ENCODE data around the gene DCLK3.

The DCLK3 gene, protein sequence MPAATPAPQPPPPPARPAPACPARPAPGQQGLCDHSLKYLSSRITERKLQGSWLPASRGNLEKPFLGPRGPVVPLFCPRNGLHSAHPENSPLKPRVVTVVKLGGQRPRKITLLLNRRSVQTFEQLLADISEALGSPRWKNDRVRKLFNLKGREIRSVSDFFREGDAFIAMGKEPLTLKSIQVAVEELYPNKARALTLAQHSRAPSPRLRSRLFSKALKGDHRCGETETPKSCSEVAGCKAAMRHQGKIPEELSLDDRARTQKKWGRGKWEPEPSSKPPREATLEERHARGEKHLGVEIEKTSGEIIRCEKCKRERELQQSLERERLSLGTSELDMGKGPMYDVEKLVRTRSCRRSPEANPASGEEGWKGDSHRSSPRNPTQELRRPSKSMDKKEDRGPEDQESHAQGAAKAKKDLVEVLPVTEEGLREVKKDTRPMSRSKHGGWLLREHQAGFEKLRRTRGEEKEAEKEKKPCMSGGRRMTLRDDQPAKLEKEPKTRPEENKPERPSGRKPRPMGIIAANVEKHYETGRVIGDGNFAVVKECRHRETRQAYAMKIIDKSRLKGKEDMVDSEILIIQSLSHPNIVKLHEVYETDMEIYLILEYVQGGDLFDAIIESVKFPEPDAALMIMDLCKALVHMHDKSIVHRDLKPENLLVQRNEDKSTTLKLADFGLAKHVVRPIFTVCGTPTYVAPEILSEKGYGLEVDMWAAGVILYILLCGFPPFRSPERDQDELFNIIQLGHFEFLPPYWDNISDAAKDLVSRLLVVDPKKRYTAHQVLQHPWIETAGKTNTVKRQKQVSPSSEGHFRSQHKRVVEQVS

DNA sequence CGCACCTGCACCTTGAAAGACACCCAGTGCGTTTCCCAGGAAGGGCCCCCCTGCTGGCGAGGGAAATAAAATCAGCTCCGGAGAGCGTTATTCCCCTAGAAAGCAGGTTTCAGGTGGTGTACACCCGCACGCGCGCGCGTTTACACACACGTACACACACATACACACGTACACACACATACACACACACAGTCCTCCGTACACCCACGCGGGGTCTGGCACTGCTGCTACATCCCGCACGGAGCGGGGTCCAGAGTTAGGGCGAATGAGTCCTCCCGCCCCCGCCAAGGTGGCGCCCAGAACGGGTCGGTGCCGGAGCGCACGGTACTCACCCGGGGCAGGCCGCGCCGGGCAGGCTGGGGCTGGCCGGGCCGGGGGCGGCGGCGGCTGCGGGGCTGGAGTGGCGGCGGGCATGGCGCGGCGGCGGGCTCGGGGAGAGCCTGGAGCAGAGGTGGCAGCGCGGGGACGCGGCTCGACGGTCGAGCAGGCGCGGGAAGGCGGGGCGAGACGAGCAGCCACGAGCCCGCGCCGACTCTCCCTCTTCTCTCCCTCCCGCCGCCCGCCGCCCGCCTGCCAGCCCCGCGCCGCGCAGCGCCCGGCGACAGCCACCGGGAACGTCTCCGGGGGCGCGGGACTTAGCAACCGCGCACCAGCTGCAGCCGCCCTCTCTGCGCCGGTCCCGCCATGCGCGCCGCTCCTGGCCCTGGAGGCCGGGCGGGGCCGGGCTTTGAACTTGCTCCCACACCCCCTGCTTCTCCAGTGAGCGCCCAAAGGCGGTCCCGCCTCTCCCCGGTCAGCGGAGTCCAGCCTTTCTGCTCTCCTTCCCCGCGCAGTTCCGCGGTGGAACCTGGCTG is at the start of gene DCLK3:
Gene DCLK3 (minus strand): TSS at position 704 of the 854 bp plus-strand sequence. CDS start 290 bp downstream, at position 414.
- DNase-seq = no peak

DNA sequence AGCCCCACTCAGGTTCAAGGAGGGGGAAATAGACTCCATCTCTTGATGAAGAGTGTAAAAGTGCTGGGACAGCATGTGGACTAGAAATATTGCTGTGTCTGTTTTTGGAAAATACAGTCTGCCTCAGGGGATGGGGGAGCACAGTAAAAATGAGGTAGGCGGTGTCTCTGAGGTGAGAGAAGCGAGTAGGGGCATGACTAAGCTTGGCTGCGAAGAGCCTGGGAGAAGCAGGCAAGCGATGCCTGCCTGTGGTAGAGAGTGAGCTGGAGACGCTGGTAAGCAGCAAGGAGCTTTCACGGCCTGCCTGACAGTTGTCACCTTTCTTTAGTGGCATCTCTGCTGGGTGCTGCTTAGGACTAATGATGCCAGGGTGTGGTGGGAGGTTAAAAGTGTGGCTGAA is 49.0 kb upstream of the DCLK3 start:
- DNase-seq = no peak

DNA sequence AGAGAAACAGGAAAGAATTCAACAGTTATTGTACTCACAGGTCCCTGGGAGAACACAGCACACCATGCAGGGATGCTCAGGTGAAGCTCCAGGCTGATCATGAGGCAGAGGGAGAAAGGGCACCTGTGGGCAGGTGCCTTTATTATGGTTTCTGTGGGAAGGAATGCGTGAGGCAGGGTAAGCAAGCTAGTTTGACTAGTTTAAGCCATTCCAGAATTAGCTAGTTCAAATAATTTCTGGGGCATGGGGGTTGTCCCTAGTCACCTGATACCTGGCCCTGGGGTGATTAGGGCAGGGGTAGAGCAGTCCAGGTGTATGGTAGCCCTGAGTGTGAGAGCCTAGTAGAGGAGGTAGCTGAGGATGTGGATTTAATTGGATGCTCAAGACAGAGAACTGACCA is 47.9 kb upstream of the DCLK3 start:
- no peak for DNase-seq

DNA sequence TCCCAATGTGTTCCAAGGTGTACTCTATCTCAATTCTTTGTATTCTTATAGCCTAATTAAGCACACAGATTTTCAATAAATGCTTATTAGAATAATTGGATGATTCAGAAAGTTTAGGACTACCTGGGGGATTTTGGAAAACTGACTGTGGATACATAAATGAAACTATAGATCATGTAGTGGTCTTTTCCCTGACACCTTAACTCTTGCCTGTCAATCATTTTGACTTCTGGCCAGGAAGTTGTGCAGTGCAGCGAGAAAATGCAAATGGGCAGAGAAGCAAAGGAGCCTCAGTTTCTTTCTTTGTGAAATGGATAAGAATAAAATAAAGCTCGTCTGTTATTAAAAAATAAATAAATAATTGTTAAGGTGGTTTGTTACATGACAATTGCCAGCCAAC is 47.4 kb upstream of the DCLK3 start:
- DNase-seq = no peak

DNA sequence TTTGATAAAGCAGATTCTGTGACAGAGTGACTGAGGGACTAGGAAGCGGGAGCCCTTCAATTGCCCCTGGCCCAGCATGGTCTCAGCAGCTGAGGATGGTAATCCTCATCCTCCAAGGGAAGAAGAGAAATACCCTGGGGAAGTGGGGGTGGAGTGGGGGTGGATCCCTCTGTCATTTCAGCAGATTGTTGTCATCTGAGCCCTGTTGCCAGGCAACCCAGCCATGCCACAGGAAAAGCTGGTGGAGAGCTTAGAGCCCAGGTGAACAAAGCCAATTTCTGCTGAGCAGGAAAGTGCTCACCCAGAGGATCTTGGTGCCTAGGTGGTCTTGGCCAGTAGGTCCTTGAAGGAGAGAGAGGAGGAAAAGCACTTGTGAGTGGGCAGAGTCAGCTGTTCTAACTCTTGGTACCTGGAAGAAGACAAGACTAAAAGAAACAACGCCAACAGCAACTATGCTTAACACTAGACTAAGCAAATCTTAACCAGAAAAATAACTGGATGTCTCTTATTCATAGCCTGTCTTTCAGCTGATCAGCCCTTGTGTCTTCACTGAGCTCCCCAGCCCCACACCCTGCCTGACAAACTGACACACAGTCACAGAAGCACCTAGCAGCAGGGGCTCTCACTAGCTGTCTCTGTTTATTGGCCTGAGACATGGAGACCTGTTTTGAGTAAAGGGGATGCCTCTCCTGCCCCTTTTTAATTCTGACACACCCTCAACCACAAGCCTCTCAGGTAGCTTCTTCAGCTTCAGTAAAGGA is 40.1 kb upstream of the DCLK3 start:
- DNase-seq = no peak

DNA sequence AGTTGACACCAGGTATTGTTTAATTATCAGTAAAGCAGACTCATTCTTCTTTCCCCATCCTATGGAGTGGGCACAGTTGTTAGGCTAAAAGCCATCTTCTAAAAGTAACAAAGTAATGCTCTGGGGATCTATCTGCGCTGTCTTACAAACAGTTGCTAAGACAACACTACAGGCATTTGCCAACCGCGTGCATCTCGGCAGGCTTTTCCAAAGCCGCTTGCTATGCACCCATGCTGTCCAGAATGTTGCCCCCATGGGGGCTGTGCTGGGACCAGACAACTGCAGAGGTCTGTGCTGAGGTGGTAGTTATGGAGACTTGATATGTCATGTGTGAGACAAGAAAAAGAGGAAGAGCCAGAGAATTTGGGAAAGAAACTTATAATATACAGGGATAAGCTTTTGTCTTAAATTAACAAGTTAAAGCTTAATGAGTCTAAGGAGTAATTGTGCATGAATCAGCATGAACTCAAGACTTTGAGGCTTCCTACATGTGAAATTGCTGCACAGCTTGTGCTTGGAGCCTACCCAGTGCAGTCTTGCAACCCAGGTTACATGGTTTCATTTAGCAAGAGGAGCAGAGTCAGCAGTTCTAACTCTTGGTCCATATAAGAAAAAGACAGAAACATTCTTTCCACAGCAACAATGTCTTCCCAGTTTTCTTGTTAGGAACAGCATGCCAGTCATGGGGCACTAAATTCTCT is 38.9 kb upstream of the DCLK3 start:
- no peak for DNase-seq

DNA sequence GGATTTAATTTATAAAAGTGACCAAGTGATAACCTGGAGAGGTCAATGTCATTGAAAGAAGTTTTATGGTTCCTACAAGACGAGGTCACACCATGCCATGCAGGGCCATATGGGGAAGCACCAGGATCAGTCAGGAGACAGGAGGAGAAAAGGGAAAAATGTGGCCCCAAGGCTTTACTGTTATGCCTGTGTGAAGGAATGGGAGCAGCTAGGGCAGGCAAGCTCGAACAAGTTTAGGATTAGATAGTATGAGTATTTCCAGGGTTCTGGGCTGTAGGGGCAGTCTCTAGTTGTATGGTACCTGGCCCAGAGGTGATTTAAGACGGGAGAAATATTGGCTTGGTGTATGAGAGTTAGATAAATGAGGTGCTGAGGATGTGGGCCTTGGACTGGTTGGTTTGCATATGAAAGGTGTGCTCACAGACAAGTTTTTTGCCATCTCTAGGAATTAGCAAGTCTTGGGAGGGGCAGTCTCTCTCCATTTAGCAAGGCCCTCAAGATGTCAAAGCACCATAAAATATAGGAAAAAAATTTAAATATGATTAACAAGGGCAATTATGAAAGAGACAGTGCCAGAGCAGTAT is 36.3 kb upstream of the DCLK3 start:
- DNase-seq = no peak

DNA sequence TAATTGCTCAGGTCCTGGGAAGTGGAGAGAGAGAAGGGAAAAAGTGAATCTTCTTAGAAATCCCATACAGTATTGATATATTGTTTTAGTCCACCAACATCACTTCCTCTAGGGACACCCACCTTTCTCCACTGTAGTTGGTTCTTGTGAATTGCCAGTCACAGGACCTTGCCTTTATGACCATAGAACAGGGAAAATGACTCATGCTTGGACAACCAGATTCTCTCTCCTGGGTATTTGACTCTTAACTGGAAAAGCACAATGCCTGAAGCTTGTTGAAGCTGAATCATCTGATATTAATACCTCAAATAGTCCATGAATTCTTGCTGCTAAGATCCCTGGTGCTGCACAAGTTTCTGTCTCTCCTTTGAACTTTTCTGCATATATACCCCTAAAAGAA is 32.5 kb upstream of the DCLK3 start:
- no peak for DNase-seq

DNA sequence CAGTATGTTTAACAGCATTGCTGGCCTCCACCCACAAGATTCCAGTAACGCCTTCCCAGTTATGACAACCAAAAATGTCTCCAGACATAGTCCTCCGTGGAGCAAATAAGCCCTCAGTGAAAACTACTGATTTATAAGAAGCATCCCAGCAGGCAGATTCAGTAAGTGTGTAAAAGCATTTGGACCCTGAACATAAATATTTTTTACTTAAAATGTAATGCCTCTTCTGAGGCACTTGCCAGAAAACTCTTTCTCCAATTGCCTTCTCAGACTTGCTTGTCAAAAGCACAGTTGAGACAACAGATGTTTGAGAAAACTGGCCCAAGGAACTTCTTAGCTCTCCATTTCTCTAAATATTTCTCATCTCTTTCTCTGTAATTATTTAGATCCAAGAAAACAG is 31.8 kb upstream of the DCLK3 start:
- no peak for DNase-seq

DNA sequence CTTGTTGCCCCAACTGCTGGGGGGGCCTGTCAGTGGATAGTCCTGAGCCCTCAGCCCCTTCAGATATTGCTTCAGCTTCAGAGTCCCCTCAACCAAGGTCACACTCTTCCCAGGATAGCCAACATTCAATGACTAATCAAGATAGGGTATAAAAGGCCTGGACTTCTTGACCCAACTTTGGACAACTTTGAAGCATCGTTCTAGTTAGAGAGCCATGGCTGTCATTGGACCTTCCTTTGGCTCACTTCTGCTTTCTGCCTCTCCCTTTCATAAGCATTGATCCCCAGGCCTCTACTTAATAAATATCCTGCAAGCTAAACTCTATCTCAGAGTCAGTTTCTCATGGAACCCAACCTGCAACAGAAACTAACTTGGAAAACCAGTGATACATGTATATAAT is 31.3 kb upstream of the DCLK3 start:
- DNase-seq = no peak

DNA sequence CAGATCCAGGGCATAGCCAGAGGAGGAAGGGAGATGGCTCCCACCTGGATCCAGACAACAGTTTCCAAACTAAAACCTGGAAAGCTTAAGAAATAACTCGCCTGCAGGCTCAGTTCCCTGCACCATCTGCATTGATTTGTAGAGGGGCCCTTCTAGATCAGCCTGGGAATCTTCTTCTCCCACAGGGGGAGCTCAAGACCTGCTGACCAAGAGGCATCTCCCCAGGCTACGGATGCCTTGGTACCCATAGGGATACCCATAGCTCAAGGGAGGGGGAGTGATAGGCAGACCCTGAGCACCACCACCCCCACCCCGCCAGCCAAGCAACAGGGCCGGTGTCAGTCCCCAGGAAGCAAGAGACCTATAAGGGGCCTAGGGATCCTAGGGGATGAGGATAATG is 28.0 kb upstream of the DCLK3 start:
- DNase-seq = no peak

DNA sequence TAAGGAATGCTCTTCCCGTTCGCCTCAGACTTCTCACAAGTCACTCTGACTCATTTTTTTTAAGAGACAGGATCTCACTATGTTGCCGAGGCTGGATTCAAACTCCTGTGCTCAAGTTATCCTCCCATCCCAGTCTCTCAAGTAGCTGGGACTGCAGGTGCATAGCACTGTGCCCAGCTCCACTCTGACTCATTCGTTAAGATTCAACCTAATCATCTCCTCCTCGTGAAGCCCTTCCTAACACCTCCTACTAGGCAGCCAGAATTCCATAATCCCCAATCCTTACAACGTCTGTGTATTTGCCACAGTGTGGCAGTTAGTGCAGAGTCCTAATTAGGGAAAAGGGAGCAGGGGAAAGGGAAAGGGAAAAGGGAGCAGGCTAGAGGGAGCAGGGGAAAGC is 26.4 kb upstream of the DCLK3 start:
- DNase-seq = no peak

DNA sequence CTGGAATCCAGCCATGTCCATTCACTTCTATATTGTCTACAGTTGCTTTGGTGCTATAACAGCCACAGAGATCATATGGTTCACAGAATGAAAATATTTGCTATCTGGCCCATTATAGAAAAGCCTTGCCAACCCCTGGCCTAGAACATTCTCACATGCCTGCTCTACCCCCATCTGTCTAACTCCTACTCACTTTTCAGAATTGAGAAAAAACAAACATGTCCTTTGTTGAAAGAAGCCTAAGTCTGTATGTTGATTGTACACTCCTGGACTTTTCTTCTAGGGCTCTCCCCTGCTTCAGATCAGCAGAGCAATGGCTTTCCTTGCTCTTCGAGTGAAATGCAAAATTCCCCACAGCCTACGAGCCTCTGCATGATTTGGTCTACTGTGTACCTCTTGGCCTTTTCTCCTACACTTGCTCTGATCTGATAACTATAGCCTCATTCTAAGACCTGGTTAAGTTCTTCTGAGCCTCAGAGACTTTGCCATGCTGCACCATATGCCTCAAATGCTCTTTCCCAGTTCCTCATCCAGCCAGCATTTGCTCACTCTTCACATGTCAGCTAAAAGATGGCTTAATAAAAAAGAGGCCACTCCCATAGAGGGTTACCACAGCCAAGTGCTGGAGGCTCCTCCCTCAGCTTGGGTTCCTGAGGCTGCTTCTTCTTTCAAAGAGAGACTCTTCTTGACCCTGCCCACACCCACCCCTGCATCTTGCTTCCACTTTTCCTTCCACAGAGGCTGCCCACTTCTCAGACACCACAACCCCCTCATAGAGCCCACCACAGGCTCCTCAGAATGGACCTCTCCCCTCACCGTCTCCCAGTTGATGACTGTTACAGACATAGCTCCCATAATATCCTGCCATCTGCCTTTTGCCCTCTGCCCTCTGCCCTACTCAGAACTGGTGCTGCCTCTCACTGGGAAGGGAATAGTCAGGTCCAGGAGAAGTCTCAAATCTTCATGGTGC is 22.9 kb upstream of the DCLK3 start:
- no peak for DNase-seq

DNA sequence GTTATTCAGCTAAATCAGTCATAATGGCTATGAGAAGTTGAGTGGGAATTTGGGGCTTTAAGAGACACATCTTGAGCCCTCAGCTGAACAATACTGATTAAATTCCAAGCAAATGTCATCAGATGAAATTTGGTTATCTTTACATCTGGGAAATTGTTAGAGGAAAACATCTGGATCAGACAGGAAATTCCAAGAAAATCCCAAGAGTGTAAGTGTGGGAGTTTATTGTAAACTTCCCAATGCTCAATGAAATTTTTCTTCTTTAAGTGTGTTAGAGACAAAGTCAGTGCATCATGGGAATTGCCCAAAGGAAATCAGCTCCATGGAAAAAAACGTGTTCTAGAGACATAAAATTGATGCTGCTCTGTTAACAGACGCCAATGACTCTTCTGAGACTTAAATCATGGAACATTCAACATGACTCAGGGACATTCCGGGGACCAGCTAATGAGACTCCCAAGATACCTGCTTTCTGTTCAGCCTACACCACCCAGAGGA is 19.8 kb upstream of the DCLK3 start:
- no peak for DNase-seq

DNA sequence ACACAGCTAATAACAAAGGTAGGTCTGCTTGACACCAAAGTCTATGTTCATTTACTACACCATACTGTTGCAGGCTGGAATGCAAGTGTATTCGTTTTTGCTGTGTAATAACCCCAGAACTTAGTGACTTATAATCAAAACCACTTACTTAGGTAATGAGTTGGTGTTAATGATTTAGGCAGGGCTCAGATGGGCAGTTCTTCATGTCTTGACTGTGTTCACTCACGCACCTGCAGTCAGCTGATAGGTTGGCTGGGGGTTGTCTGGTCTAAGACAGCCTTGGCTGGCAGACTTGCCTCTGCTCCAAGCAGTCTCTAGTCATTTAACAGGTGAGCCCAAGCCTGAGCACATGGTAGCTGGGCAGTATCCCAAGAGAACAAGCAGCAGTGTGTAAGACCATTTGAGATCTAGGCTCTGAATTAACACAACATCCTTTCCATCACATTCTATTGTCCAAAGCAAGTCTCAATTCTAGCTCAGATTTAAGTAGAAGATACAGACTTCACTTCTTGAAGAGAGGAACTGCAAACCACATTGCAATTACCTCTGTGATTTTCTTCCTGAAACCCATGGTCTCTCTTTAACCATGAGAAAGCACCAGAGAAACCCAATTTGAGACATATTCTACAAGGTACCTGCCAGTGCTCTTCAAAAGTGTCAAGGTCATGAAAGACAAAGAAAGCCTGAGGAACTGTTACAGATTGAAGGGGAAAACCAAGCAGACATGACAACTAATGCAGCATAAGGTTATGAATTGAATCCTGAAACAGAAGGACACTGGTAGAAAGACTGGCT is 13.3 kb upstream of the DCLK3 start:
- no peak for DNase-seq

DNA sequence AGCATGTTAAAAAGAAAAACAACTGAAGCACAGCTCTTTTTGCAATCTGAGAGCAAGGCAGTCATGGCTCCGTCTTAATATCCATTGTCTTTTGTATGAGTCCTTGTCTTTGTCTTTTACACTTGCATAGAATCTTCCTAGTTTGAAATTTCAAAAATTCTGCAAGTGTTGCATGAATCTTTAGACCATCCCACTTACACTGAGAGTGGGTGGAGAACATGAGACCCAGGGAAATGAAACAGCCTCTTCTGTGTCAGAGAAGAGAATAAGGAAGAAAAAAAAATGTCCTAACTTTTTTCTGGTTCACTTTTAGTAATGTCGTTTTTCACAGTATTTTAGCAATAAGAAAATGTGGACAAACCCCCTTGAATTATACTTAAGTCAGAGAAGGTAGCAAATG is 12.1 kb upstream of the DCLK3 start:
- no peak for DNase-seq

DNA sequence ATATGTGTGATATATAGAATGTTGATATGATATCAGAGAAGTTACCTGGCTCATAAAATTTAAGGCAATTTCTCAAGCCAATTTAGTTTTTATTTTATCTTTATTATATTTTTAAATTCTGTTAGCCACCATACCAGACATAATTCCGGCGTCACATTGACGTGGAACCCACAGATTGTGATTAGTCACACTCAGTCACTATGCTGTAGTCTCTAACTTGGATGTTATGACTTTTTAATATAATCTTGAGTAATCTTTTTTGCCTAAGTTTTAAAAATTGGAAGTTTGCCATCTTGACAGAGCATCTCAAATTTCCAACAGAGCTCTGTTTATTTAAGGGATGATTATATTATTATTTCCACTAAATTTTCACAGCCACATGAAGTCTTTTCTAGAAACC is 9.7 kb upstream of the DCLK3 start:
- no peak for DNase-seq

DNA sequence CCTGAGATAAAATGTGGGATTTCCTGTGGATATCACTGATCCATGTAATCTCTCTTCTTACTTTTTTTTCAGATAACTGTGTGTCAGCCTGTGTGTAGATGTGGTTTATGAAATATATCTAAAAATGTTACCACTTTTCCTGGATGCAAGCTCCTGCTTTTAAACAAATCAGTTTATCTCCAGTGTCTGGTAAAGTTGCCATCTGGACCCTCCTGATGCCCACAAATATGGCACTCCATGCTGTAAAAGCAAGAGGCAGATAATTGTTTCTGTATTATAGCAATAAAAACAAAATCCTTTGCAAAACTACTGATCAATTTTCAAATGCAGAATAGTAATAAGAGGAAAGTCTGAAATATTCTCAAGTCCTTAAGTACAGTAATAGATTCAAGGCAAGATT is 7.6 kb upstream of the DCLK3 start:
- DNase-seq = no peak

DNA sequence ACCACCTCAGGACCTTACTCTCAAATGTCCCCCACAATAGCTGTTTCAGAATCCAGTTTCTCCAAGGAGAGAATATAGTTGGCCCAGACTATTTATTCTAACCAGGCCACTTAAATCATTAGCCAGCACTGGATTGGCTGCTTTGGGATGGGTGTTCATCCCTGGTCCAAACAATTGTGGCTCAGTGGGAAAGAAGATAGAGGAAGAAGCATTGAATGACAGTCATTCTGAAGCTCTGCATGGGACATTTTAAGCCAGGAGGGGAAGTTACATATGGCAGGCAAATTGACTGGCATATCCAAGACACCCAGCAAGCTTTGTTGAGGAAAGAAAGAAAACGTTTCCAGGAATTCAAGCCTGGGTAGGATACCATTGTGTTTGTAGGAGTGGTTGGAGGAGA is 5.6 kb upstream of the DCLK3 start:
- DNase-seq = no peak

All from activated CD4-positive, CD25-positive, alpha-beta regulatory T cell treated with anti-CD3 and anti-CD28 coated beads, Interleukin-2, amount 50 U/mL, for 72 hours (primary cell).